Islet precursor cell (in vitro differentiated cells): ENCODE data around the gene MAPKAP1.
"Not testable (repeated sequence)": the region's sequence is repeated elsewhere in the genome, so short reads cannot be mapped to it uniquely, and the experiment has no call there.

Source experiments
- DNase-seq: peaks from one replicate; pipeline ENCODE4 v3.0.0-alpha.2; 2018

The MAPKAP1 gene

DNA sequence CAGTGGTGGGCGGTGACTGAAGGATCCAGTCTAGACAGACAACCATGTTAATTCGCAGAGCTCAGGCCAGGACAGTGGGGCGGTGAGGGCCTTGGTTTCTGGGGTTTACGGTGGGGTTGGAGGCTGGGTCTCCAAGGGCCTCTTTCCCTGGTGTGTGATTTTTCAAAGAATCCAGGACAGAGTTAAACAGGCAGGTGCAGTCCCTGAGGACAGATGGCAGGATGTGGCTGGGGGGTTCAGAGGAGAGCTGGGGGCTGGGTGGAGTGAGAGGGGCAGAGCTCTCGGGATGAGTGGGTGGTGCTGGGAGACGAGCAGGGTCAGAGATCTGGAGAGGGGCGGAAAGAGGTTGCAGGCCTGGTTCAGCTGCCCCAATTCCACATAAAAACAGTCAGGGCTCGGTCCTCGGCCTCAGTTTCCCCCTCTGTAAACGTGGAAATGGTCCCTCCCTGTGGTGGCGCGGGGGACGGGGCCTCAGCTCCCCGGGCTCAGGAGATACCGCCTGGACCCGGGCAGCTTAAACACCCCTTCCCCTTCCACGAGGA, 299.5 kb downstream of the MAPKAP1 start:
- peak; percentile 63 for DNase-seq

DNA sequence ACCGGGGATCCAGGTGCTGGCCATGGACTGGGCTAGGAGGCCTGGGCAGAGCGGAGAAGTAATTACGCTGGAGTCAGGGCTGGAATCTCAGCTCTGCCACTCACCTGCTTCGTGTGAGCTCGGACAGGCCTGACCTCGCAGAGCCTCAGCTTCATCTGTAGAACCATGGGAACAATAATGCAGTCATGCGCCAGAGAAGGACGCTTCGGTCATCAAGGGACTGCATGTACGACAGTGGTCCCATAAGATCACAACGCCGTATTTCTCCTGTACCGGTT, 300.3 kb downstream of the MAPKAP1 start:
- no peak for DNase-seq

- DNase-seq: peak; percentile 72
Observed at GRCh38 chr9:125405938-125406809, 300.8 kb downstream of the MAPKAP1 start.

GRCh38 chr9:125404733-125405132, 302.3 kb downstream of the MAPKAP1 start:
- no peak for DNase-seq

- no peak for DNase-seq
Observed at GRCh38 chr9:125400725-125401716, 306.0 kb downstream of the MAPKAP1 start.

DNA sequence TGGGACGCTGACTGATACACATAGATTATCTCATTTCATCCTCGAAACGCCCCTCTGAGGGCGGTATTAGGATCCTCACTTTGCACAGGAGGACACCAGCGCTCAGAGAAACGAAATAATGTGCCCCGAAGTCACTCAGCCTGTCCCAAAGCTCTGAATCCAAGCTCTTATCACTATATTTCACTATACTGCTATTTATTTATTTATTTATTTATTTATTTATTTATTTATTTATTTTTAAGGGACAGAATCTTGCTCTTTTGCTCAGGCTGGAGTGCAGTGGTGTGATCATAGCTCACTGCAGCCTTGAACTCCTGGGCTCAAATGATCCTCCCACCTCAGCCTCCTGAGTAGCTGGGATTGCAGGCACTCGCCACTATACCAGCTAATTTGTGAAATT, 306.8 kb downstream of the MAPKAP1 start:
- not testable (repeated sequence) for DNase-seq

GRCh38 chr9:125399666-125400065, 307.3 kb downstream of the MAPKAP1 start:
- DNase-seq: no peak

DNA sequence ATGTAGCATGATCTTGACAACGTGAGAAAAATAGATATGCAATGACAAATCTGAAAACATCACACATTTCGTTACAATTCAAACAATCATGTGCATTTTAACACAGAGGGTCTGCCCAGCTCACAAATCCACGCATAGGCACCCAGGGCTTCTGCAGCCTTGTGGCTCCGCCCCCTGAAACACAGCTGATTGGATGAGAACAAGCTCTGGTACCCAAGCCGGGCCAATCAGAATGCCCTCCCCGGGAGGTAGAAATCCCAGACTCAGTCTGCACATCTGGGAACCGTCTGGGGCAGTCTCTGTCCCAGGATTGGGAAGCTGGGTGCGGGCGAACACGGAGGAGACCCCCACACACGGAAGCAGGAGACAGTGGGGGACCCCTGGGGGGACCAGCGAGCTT, 307.8 kb downstream of the MAPKAP1 start:
- DNase-seq: no peak

DNA sequence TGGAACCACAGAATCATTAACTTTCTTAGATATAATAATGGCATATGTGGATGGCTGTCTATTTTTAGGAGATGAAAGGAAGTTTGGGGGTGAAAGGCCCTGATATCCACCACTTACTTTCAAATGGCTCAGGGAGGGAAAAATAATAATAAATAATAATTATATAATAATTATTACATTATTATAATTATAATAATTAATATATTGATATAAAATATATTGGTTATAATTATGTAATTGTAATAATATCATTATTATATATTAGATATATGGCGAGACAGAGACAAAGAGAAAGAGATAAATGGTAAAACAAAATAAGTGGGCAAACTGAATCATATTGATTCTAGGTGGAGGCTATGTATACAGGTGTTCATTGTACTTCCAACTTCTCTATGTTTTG, 308.8 kb downstream of the MAPKAP1 start:
- no peak for DNase-seq

DNA sequence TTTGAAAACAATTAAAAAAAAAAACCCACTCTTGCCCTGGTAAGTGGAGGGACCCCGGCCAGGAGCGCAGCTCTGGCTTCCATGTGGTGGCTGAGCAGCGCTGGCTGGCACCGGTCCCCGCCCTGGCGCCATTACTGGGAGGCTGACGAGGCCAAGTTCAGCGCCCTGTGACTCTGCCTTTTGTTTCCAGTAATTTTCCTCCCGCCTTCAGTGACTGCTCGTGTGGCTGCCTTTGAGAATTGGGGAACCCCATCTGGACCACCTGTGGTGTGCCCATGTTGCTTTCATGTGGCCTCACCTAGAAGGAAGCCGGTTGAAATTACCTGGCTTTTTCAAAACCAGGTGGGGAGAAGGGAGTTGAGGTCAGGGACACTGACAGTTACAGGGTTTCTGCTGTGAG, 309.3 kb downstream of the MAPKAP1 start:
- peak; percentile 36 for DNase-seq

- DNase-seq: no peak
Observed at GRCh38 chr9:125396799-125397198, 310.2 kb downstream of the MAPKAP1 start.

- DNase-seq: no peak
Observed at GRCh38 chr9:125393426-125393825, 313.6 kb downstream of the MAPKAP1 start.

DNA sequence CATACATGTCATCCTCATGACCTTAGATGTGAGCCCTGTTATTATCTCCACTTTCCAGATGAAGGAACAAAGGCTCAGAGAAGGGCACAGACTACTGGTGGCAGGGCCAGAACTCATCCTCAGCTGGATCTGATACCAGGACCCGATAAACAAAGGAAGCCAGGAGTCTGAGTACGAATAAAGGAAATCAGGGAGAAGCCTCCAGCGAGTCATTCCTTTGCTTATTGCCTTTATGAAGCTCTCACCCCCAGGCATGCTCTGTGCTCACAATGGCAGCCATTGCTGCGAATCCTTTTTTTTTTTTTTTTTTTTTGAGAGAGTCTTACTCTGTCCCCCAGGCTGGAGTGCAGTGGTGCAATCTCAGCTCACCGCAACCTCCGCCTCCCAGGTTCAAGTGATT, 315.3 kb downstream of the MAPKAP1 start:
- peak; percentile 28 for DNase-seq

GRCh38 chr9:125388978-125389377, 318.0 kb downstream of the MAPKAP1 start:
- DNase-seq: no peak

DNA sequence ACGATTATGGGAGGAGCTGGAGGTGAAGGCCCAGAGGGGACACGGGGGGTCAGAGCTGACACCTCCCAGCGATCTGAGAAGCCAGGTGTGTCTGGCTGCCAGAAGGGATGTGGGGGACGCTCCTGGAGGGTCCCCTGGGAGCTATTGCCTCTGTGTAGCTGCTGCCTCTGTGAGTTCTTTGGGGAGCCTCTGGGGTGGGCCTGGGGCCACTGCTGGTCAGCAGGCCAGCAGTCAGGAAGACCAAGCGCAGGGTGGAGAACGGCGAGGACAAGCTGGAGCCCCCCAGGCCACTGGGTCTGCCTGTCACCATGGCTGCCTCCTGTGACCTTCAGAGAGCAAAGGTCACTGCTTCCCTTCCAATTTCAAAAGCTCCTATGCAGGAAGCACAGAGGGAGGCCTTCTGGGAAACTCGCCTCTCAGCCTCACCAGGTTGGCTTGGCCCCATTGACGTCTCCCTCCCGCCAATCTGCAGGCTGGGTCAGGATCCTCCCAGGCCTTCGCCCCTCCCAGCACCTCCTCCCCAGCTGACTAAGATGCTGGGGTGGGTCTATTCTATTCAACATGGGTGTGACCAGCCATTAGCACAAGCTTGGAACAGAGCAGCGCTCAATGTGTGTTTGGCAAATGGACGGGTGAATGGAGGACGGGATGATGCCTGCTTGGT, 319.0 kb downstream of the MAPKAP1 start:
- DNase-seq: no peak
